GM18520 (cell line): ENCODE data around the gene KCNN3.

ENCODE experiments used
- ATAC-seq: cut with Tn5 transposase; IDR thresholded peaks from one replicate; pipeline ENCODE4 v1.9.1; 2021; ENCODE audit not compliant: unreplicated experiment

The KCNN3 gene

DNA sequence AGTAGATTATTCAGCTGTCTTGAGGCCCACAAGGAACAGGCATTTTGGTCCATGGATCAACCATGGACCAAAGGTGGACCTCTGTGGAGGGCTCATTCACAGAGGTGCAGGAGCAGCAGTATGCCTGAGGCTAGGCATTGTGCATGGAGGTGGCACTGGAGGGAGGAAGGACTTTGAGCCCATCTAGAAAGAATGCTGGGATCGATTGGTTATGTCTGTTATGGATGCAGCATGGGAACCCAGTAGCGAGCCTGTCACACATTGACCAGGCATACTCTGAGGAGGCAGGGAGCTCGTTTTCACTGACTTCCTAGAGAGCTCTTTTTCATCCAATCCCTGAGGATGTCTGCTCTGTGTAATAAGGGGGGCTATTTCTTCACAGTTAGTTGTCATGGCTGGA, 75.5 kb downstream of the KCNN3 start:
- ATAC-seq, result no peak

DNA sequence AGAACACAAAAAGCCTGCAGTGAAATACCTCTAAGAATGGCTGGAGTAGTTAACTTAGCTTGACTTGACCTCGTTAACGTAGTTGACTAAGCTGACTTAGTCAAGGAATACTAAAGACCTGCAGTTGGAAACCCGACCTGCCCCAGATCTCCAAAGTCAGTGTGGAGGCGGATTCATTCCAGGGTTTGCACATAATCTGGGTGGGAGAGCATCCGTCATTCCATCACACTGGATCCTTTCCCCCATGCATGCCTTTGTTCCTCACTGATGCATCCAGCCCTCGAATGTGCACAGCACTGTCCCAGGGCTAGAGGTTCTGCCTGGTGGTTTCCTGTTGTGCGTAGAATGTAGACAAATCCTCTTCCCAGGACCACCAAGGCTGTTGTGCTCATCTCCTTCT, 76.4 kb downstream of the KCNN3 start:
- ATAC-seq, result no peak

DNA sequence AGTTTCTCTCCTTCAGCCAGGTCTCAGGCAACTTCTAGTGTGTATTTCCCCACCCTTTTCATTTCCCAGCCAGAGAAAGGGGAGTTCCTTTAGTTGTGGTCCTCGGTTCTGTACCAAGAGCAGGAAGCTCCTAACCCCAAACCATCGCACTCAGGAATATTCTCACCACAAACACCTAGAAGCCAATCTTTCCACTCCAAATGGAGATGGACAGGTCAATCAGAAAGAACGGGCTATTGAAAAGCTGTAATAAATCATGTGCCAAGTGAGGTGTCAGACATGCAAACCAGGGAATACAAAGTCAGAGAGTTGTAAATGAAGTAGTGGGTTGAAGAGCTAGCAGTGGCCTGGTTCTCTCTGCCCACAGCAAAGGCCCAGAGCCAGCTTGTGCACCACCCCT, 77.2 kb downstream of the KCNN3 start:
- ATAC-seq, result no peak

DNA sequence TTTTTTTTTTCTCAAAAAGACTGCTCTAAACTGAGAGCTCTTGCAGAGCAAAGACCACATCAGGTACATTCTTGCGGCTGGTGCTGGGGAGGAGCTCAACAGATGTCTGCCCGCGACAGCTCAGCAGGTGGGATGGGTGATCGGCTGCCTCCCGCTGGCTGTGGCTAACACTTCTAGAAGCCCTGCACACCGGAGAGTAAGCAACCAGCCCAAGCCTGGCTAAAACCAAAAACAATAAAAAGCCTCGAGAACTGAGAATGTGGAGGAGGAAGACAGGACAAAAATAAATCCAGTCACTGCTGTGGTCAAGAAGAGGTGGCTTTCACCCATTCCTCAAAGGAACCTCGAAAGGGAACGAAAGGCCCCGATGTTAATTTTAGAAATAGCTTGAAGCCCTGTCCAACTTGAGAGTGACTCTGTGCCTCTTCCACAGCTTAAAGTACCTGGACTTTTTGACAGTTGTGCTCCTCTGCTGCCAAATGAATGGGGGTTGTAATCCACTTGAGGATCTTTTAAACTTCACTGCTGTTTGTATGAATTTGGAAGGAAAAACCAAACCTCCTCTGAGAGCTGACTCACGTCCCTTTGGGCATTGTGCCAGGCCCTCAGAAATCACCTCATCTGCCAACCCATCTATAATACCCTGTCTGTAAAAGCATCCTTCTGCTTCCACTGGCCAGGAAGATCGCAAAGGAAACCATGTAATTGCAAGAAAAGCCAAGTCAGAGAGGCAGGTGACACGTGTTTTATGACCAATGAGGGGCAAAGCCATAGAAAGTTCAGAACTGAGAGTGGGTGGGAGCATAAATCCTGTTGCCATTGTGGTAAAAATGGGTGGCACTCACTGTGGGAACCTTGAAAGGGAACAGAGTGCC, 78.6 kb downstream of the KCNN3 start:
- ATAC-seq, result peak; percentile 66

DNA sequence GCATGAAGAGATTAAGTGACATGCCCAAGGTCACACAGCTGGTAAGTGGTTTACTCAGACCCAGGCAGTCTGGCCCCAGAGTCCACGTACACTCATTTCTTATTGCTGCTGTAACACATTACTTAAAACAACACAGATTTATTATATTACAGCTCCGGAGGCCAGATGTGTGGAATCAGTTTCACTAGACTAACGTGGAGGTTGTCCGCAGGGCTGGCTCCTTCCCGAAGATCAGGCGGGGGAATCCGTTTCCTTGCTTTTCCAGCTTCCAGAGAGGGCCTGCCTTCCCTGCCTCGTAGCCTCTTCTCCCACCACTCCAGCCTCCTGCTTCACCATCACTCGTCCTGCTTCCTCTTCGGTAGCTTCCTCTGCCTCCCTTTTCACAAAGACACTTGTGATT, 81.2 kb downstream of the KCNN3 start:
- ATAC-seq, result no peak

DNA sequence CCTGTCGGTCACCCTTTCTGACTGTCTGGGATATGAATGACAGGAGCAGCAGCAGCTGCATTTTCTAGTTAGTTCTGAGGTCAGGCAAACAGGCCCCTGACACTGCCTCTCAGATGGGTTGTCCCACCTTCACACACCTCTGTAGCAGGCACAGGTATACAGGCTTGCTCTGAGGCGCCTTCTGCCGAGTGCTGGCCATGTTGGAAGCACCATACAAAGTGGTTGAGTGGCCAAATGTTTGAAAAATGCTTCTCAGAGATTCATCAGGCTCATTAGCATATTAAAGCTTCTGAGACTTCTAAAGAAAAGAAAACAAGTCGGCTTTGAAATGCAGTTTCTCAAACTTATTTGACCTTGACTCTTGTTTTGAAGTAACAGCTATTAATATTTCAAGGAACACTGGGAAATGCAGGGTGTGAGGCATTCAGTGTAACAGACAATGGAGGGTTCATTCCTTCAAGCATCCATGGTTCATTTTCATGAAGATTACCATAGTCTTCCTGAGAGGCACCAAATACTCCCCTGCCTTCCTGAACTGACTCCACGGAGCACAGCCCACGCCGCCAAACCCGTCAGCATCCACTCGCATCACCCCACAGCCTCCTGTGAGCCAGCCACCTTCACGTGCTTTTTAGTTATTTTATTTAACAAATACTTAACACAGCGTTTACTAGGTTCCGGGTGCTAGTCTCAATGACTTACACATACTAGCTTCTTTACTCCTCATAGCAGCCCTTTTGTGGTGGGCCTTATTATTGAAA, 81.8 kb downstream of the KCNN3 start:
- ATAC-seq, result no peak

DNA sequence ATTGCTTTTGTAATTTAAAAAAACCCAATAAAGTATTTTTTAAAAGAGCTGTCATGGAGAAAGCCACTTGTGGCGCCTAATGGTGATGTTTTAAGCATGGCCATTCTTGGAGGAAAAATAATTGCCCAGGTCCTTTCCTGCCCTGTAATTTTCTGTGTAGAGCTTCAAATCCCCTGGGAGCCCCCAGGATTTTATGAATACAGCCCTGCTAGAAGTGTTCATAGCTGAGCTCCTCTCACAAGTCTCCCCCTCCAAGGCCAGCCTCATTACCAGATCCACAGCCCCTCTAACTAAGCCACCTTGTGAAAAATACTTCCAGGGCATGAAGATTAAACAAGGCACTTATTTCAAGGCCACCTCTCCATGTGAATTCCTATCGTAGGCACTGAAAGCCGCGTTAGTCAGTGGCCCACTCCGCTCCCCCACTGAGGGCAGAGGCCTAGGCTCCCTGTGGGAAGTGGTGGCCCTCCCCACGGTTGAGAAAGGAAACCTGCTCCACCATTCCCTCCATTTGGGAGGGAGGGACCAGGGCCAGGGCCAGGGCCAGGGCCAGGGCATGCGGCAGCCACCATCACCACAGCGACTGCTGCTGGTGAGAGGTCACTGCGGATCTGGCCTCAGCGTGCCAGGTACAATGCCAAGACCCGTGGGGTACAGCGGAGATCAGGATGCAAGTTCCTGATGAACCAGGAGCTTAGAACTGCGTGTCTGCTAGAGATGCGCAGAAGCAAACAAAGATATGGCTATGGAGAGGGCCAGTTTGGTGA, 83.1 kb downstream of the KCNN3 start:
- no peak for ATAC-seq

DNA sequence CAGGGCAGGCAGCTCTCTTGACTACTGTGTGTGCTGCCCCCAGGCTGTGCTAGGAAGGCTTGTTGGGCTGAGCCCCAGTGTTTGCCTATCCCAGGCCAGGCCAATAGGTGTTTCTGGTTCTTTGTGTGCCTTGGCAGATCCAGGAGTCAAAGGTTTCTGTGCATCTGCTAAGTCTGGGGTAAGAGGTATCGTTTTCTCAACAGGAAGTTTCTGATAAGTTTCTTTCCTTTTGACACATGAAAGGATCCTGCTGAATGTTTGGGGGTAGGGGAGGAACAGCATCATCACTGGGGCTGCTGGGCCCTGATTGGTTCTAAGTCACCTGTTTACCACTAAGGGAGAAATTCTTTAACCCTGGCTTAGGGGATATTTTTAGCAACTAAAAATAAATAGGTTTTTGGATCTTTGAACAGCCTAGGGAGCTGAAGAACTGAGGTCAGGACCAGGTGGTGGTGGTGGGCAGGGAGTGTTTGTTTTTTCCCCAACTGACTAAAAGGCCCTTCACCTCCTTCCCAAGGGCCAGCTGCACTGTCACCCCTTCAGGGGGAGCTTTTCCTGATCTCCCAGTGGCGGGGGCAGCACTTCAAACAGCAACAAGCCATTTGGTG, 85.1 kb downstream of the KCNN3 start:
- ATAC-seq, result peak; percentile 58

DNA sequence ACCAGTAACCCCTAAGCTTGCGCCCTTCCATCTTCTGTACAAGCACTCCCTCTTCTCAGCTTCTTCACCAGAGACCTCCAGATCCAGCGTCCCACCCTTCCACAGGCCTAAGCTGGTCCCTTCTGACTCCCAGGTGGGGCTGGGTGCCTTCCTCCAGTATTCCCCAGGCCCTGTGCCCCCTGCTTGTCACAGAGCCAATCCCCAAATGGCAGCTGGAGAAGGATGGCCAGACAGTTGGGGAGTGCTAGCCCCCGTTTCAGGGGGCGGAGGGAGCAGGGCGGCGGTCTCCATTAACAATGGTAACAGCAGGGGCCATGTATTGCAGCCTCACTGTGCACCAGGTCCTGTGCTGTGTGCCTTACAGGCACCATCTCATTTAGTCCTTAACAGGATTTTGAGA, 85.7 kb downstream of the KCNN3 start:
- ATAC-seq, result no peak

DNA sequence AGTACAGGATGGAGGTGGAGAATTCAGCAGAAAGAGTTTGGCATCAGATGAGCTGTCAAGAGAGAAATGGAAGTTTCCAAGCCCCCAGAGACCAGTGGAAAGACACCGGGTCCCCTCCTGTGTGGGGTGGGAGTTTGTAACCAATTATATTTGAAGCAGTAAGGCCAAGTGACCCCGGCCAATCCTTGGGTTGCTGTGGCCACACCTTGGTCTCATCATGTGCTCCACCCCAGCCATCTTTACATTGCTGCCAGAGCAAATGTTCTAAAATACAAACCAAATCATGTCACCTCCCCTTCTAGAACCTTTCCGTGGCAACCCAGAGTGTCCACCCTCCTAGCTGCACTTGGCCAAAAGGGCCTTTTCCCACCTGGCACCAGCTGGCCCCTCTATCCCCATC, 86.1 kb downstream of the KCNN3 start:
- ATAC-seq, result no peak

DNA sequence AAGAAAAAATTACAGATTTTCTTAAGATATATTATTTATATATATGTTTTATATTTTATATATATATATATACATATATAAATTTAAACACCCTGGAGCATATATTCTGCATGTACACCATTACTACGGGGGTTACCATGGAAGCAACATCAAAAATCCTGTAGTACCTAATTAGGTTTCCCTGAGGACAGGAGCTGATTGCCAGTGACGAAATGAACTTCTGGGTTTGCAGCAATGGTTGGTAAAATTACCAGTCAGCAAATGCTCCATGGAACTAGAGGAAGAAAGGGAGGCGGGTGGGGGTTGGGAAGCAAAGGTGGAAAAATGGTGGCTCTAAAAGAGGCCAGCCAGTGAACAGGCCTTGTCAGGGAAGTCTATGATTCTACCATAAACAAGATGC, 89.5 kb downstream of the KCNN3 start:
- no peak for ATAC-seq

DNA sequence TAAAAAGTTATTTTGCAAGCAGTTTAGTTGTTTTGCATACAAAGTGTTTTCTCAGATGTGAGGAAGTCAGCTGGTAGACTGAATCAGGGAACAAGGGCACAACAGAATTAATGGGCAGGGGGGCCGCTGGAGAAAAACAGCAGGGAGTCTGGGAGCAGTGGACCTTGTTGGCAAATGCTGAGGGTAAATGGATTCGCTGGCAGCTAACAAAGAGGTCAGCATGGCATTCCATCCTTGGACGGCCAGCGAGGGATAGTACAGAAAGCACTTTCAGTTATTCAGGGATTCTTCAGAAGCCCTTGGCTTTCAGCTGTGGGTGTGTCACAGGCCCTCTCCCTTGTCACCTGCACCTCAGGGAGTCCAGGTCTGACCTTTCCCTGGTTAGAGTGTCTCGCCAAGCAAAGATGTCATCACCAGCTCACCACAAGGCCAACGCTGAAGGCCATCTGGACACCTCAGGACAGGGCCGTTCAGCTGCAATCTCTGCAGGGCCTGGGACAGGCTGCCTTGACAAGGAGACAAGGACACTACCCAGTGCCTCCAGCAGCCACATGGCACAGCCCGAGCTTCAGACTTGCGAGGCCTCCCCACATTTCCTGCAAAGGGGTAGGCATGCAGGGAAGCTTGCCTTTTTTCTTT, 90.4 kb downstream of the KCNN3 start:
- ATAC-seq, result no peak

DNA sequence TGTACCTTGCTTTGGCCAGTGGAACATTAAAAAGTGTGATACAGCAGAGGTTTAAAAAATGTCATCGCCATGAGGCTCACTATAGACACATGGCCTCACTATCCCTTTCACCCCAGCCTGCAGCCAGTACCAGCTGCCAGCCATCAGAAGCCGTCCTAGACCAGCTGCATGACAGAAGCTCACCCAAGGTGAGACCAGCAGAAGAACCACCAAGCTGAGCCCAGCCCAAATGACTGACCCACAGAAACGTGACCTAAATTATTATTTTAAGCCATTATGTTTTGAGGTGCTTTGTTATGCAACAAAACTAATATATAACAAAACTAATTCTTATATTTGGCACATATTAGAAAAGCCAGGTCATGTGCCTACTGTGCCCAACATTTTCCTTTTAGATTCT, 91.1 kb downstream of the KCNN3 start:
- ATAC-seq, result no peak

DNA sequence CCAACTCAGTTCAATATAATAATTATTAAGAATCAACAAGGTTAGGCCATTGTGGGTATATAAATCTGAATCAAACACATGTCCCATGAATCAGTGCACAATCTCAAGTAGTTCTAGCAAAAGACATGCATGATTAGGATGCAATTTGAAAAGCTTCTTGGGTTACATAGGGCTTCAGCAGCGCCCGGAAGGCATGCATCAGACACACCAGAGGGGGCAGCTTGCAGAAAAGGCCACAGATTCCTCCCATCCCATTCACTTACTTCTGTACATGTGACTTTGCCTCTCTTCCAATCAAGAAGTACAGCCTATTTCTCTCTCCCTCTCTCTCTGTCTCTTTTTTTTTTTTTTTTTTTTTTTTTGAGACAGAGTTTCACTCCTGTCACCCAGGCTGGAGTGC, 91.8 kb downstream of the KCNN3 start:
- no peak for ATAC-seq

DNA sequence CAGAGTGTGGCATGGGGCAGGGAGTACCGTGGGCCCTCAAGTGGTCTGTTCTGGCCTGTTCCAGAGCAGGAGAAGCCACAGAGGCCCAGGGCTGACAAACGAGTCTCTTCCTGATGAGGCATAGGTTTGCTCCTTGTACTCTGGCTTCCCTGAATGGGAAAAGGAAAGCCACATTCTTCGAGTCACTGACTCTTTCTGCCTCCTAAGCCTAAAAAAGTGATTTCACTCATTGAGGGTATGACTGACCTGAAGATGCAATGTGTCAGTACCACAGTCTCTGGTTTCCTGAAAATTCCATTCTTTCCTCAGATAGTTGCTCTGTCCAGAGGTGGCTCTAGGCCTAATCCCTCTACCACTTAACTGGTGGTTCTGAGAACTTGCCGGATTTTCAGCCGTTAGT, 92.3 kb downstream of the KCNN3 start:
- ATAC-seq, result no peak

DNA sequence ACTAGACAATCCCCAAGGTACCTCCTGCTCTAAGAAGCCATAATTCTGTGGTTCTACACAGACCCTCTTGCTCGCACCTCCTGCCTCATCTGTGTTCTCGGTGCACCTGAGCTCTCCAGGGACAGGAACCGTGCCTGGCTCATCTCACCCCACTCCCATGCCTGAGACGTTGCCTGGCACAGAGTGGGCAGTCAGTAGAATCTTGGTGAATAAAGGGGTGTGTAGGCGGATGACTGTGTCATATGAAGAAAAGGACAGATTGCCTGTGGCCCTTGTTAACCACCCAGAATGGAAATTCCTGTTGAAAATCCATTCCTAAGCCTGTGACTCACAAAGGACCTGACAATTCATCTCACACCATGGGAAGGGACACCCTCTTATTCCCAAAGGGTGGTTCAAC, 92.9 kb downstream of the KCNN3 start:
- ATAC-seq, result no peak

DNA sequence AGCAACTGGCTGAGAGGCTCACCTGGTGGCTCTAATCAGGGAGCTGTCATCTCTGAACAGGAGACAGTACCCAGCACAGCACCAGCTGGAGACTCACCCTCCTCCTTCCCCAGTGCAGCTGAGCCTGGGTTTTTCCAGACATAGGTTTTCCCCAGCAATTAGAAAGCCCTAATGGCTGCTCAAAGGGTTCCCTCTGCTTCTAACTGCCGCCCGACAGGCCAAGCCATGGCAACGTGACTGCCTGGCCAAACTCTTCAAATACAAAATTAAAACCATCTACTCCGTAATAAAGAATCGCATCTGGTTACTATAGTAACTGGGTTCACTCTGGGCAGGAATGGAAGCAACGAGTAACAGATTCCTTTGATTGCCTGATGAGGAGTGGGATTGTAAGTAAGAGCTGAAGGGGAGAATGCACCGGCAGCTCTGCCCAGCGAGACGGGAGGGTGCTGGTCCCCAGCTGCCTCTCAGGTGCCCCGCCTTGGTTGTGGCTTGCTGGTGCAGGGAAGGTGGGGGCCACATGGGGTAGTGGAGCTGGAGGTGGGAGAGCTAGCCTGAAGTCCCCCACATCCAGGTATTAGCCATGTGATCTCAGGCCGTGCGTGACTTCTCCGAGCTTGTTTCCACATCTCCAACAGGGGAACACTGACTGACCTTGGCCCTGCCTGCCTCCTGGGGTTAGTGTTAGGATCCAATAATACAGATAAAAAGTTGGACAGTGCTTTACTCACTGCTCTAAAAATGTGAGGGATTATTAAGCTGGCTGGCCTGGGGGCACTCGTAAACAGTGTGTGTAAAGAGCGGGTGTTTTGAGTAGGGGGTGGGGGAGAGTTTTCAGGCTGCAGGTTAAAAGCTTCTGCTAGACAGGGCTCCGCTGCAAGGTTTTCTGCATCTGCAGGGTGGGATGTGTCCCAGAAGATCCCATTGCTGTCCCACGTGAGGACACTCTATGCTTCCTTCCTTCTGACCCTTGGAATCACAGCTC, 94.2 kb downstream of the KCNN3 start:
- no peak for ATAC-seq

DNA sequence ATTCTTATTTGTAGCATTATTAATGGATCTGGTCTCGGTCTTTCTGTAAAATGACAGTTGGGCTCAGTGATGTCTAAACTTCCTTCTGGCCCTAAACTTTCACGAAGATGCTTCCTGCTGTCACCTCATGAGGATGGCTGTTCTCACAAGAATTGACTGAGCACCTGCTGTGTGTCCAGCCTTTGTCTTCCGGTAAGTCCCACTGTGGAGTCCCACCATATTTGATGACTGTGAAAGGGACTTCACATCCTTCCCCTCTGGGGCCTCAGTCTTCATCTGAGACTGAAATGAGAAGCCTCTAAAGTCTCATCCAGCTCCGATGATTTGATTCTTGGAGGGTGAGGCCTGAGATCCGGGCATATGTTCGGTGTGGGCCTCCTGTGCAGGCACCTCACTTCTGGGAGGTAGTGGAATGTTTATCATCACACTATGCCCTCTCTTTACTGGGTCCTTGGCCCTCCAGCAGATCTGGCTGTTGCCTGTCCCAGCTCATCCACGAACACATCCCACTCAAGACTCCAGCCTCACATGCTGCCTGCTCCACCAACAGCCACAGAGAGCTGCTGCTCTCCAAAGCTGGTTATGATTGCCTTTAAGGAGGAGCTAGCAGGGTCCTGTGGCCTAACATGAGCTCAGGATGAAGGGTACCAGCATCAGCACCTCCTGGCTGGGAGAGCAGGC, 95.8 kb downstream of the KCNN3 start:
- ATAC-seq, result no peak

DNA sequence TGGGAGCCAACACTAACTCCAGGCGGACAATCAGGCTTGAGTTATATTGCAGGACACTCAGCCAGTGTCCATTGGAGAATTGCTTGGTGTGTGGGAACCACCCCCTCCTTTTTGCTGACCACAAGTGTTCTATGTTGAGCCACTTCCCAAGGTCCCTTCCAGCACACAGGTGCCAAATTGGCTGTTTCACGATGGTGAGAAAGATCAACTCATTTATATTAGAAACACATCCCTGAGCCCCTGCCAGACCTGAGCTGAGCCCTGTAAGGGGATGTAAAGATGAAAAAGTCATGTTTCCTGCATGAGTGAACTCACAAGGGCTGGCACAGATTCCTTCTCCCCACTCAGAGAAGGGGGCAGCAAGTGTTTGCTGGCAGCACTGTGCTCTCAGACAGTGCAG, 96.5 kb downstream of the KCNN3 start:
- no peak for ATAC-seq
